Measurements from ENCODE around the gene TNIK. TPM values are rescaled to one million over a fixed set of nuclear protein-coding genes. Genes with fewer than 3 reads are reported as not detected.
"Not testable (repeated sequence)": the region's sequence is repeated elsewhere in the genome, so short reads cannot be mapped to it uniquely, and the experiment has no call there.

TNIK gene
- polyA plus RNA-seq, 4 donors: 15.8 to 20.1 (median 17.4) TPM

DNA sequence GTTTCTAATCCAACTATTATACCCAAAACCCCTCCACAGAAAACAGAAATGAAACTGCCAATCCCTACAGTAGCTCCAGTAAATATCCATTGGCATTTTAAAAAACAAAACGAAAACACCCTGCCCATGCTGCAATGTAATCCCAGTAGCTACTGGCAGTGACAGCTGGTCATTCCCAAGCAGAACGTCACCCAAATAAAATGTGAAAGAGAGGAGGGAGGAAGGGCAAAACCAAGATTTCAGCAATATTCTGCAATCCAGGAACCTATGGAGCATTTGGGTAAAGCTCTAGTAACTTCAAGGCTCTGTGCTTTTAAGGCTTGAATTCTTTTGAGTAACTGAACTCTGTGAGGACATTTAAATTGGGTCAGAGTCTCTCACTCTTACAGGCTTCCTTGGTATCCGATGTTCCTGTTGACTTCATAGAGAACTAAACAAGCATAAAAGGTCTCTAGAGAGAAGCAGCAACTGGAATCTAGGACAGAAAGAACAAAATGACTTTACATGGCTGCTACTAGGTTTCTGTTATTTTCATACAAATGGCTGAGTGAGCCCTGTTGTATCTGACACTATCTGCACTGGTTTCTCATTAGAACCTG is 136.2 kb downstream of the TNIK start:
- DNase-seq (ENCODE audit: low read depth in 4 of 4, low spot score in 2 of 4): no peak

DNA sequence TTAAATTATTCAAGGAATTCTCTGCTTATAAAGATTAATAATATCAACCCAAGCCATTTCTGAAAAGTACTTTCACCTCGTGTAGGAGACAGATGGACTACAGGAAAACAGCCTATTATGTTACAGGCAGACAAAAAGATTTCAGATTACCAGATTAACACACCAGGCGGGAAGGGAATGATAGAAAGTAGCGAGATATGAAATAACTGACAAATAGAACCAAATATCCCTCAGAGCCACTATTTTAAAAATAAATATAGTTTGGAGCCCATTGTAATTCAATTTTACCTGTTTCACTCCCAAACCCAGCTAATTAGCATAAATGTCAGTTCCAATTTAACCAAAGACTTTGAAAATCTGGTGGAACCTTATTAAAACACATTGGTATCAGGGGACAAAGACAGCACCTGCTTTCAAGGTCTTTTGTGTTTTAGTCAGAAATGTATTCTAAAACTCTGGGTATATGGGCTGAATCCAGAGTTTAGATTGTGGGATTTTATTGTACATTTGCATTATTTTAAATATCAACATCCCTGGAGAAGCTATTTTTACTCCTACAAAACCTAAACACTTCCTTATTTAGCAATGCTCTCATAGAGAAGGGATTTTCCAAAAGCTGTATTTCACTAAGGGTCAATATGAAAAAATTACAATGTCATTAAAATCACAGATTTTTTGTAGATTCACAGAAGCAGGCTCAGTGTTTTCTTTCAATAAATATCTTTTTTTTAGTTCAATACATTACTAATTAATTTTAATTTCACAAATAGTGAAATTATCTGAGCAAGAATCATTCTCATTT is 138.4 kb downstream of the TNIK start:
- no peak for DNase-seq (ENCODE audit: low read depth in 4 of 4, low spot score in 2 of 4)

DNA sequence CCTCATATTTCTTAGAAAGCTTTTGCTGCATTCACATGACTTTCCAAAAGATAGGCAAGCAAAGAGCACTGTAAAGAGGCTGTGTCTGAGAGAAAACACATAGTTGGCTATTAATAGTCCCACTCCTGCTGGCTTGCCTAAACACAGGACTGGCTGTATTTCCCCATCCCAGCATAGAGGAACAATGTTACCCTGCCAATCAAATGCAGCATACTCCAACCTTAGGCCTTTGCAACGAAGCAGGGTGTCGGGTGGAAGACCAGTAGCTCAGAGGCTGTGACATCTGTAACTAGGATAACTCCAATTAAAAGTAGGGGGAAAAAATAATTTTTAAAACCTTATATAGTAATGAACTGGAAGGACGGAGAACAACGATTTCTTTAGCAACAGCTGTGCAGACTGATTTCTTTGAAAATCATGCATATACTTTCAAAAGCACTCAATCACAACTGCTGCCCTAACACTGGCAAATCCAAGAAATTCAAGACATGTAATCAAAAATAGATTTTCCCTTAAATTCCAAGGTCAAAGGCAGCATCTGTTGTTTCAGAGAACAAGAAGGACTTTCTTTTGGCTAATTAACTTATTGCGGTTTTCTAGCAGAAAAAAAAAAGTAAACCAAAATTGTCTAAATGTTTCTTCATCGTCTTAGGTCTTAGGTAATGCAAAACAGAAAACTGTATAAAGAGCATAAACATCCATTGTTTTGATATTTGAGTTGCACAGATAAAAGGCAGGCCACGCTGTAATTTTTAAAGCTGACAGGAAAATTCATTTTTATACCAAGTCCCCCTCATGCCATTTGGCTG is 139.3 kb downstream of the TNIK start:
- no peak for DNase-seq (ENCODE audit: low read depth in 4 of 4, low spot score in 2 of 4)

DNA sequence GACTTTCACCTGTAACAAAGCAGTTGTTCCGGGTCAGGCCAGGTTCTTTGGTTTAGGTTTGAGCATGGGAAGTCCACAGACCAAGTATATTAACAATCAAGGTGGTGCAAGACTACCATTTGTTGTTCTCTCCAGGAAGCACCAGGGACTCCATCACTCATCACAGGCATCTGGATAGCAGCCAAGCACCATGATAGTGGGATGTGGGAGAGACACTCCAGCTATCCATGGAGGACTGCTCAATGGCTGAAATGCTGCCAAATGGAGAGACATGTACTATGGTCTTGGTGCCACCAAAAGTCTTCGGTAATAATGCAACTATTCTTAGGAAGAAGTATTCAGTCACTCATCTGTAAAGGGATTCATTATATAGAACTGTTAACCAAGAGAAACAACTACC is 143.0 kb downstream of the TNIK start:
- DNase-seq (ENCODE audit: low read depth in 4 of 4, low spot score in 2 of 4): no peak

DNA sequence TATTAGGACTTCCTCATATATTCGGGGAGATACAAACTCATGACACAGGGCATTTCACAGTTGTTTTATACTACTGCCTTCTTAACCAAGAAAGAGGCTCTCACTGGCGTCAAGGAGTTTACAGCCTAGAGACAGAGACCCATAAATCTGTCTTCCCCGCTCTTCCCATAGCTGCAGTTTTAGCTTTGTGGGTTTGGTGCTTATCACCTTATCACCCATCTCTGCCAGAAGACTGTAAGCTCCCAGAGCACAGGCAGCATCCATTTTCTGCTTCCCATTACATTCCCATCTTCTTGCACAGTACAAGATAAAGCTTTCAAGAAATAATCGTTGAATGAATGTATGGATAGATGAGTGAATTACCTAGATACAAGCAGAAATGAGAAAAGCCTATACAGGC is 144.3 kb downstream of the TNIK start:
- DNase-seq (ENCODE audit: low read depth in 4 of 4, low spot score in 2 of 4): no peak

DNA sequence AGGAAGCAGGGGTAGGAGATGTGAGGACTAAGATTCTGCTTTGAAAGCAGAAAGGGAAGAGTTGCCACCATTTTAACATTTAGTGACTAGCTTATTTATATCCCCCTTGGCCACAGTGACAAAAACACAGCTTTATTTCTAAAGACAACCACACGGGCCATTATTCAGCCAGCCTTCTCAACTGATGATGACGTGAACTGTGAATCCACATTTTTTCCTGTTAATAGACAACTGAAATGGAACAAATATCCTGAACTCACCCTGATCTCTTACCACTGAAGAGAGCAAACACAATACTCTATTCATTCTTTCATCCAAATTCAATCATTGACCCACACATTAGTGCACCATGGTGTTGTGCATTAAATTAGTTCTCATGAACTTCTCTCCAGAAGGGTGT is 145.1 kb downstream of the TNIK start:
- DNase-seq (ENCODE audit: low read depth in 4 of 4, low spot score in 2 of 4): peak in 2 of 4 donors; percentile 8 to 29

DNA sequence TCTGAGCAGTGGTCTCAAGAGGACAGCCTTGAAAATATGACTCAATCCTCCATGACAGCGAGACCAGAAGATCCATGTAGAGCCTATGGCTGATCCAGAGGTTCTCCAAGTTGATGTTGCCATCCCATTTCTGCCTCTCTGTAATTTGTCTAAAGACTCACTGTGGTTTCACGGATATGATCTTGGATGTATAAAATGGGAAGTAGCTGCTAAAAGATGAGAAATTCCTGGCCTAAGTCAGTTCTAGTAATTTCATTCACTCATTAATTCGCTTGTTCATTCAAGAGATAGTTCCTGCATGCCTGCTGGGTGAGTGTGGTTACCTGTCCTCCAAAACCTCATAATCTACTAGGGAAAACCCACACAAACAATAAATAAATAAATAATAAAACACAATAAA is 145.9 kb downstream of the TNIK start:
- no peak for DNase-seq (ENCODE audit: low read depth in 4 of 4, low spot score in 2 of 4)

DNA sequence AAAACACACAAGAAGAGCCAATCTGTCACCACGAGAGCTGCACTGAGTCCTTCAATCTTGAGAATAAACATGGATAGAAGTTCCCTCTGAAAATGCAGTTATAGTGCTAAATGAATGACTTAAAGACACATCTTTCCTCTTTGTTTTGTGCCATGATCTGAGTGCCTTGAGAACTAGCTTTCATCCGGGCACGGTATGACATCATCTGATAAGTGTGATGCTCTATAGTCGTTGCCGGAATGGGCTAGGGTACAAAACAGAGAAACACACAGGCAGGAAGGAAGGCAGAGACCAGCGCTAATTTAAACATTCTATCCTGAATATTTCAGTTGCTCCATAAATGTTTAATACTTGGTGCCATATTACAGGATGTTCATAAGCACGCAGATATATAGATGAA is 146.5 kb downstream of the TNIK start:
- DNase-seq (ENCODE audit: low read depth in 4 of 4, low spot score in 2 of 4): no peak

DNA sequence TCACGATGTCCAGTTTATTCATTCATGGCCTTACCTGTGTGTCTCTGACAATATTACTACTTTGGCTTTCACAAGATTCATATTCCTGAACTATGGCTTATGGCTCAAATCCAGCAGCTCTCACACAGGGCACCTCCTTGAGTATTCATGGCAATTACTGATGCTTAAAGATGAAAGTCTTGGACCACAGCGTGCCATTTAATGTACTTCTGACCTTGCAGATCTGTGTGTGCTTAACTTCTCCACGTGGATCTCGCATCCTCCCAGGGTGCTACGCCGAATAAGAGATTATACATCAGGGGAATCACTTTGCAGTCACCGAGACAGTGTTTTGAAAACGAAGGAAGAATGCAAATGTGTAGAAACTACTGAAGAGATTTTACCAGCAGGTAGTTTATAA is 147.5 kb downstream of the TNIK start:
- no peak for DNase-seq (ENCODE audit: low read depth in 4 of 4, low spot score in 2 of 4)

DNA sequence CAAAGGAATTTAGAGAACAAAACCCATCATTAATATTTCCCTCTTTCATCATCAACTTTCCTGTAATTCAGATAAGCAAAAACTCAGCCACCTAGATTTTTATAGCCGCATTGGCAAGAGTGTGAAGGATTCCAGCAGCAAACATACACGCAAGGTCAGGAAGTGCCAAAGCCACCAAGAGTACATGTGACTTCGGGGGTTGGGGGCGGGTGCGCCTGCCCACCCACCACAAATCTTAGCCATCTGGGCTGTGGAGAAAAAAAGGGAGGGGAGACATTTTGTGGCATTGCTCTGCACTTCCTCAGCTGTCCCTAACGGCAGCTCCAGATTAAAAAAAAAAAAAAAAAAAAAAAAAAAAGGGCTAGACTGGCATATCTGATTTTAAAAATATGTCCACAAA is 148.4 kb downstream of the TNIK start:
- DNase-seq (ENCODE audit: low read depth in 4 of 4, low spot score in 2 of 4): no peak

DNA sequence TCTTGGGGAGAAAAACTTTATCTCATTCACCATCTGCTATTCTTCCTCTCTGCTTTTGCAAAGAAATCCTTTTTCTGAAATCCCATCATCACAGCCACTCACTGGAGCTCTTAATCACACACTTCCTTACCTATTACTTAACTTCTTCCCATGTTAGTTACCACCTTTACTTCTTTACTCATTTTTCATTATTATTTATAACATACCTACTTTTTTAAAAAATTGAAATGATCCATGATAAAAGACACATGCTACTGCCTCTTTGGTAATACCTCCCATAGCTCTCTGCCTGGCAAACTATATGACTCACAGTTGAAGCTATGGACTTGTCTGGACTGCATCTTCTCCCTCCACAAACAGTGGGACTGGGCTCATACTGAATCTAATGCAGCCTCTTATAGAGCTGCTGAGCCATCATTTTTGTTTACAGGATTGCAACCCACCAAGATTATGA is 150.3 kb downstream of the TNIK start:
- no peak for DNase-seq (ENCODE audit: low read depth in 4 of 4, low spot score in 2 of 4)

DNA sequence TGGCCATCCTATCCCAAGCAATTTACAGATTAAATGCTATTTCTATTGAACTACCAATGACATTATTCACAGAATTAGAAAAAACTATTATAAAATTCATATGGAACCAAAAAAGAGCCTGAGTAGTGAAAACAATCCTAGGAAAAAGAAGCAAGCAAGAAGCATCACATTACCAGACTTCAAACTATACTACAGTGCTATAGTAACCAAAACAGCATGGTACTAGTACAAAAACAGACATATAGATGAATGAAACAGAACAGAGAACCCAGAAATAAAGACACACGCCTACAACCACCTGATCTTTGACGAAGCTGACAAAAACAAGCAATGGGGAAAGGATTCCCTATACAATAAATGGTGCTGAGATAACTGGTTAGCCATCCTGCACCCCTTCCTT is 152.2 kb downstream of the TNIK start:
- DNase-seq (ENCODE audit: low read depth in 4 of 4, low spot score in 2 of 4): no peak

DNA sequence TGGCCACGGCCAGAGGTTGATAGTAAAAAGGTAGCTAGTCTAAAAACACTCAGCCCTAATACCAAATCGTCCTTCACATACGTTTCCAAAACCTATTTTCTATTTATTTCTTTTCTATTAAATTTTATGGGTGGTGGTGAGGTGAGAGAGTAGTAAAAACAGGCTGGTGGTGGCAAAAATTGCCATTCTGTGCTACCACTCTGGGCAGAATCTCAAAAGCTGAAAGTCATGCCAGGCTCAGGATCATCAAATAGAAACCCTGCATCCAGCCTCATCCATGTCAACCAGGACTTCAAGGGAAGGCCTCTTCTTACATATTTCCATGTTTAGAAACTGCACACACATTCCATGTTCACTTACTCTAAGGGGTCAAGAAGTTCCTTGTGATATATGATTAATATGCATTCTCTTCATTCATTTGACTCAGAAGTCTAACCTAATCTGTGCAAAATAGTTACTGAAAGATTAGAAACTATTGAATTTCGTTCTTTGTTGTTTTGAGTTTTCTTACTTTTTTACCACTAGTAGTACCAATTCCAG is 153.1 kb downstream of the TNIK start:
- no peak for DNase-seq (ENCODE audit: low read depth in 4 of 4, low spot score in 2 of 4)

DNA sequence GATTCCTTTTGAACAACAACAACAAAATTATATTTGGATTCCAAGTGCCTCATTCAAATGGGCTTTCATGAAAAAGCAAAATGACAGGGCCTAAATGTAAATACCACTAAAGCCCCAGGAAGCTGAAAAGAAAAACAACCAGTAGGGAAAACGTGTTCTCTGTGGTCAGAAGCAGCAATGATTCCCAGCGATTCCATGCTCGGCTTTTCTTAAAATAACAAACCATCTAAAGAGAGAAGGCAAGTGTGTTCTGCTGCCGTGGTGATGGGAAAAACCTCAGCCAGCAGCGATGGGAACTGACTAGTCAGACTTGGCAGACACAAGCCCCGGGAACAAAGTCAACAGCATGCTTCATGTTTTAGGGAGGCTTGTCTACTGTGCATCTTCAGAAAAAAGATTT is 153.6 kb downstream of the TNIK start:
- DNase-seq (ENCODE audit: low read depth in 4 of 4, low spot score in 2 of 4): no peak

DNA sequence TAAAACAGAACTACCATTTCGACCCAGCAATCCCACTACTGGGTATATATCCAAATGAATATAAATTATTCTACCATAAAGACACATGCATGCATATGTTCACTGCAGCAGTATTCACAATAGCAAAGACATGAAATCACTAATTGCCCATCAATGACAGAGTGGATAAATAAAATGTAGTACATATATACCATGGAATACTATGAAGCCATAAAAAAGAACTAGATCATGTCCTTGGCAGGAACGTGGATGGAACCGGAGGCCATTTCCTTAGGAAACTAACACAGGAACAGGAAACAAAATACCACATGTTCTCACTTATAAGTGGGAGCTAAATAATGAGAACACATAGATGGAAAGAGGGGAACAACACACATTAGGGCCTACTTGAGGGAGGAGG is 154.4 kb downstream of the TNIK start:
- DNase-seq (ENCODE audit: low read depth in 4 of 4, low spot score in 2 of 4): not testable (repeated sequence)

DNA sequence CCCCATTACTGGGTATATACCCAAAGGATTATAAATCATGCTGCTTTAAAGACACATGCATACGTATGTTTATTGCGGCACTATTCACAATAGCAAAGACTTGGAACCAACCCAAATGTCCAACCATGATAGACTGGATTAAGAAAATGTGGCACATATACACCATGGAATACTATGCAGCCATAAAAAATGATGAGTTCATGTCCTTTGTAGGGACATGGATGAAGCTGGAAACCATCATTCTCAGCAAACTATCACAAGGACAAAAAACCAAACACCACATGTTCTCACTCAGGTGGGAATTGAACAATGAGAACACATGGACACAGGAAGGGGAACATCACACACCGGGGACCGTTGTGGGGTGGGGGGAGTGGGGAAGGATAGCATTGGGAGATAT is 155.7 kb downstream of the TNIK start:
- not testable (repeated sequence) for DNase-seq (ENCODE audit: low read depth in 4 of 4, low spot score in 2 of 4)

DNA sequence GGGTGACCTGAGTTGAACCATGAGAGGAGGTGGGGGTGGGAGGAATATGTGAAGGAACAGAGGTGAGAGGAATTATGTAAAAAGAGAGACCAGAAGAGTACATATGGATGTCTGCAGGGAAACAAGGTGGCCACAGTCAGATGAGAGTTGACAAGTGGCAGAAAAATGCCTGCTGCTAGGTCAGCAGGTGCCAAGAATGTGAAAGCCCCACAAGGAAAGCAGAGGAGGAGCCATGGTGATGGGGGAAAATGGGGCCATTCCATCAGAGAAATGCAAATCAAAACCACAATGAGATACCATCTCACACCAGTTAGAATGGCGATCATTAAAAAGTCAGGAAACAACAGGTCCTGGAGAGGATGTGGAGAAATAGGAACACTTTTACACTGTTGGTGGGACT is 156.2 kb downstream of the TNIK start:
- not testable (repeated sequence) for DNase-seq (ENCODE audit: low read depth in 4 of 4, low spot score in 2 of 4)

DNA sequence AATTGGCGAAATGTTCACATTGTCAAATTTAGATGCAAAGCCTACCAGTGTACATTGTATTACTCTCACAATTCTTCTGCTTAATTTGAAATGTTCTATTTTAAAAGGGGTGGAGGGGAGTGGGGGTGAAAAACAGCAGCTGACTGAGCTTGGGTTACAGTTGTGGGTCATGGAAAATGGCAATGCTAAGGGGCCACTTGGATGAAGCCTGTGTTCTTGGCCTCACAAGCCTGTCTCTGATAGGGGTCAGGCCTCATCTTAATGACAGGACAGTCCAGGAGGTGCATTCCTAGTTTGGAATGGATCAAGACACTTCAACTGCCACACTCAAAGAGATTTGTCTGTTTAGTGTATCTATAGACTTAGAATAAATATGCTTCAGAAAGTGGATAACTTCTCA is 158.2 kb downstream of the TNIK start:
- no peak for DNase-seq (ENCODE audit: low read depth in 4 of 4, low spot score in 2 of 4)

DNA sequence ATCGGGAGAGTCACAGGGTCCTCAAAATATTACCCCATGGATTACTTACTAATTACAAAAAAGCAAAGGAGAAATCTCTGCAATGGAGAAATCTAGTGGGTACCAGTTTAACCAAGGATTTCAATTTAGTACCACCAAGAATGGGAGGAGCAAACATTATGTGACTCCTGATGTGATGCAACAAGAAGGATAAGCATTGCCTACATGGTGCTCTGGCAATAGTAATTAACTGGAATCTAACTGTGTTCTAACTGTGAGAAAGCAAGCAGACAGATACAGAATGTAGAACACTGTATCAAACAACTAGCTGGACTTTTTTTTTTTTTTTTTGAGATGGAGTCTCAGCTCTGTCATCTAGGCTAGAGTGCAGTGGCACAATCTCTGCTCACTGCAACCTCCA is 159.2 kb downstream of the TNIK start:
- no peak for DNase-seq (ENCODE audit: low read depth in 4 of 4, low spot score in 2 of 4)

DNA sequence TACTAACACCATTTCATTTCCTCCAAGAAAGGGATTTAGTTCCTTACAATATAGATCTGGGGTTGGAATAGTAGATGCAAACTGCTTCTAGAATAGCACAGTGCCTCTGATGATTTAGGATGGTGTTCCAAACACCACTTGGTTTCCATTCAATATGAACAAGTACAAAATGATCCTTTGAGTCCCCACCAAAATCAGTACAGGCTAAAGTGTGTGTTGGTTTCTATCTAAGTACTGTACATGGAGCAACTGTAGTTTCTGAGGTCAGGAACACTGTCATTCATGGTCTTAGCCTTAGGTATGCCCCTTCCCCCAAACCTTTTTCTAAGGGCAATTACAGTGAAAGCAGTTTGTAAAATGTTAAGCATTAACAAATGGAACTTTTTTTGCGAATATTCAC is 162.3 kb downstream of the TNIK start:
- DNase-seq (ENCODE audit: low read depth in 4 of 4, low spot score in 2 of 4): no peak

DNA sequence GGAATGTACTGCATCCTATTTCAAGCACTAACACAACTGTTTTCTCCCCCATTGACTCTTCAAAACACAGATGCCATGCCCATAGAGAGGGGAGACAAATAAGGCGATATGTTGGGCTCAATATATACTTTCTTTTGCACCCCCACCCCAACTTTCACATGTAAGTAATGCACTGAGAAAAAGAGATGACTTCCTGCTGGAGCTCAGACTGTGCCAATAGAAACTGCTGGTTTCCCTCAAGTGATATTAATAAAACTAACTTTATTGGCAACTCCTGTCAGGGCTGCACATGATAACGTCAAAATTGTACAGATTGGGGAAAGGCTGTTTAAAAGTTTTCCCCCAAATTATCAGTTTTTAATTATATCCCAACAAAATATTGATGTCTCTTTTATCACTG is 163.0 kb downstream of the TNIK start:
- no peak for DNase-seq (ENCODE audit: low read depth in 4 of 4, low spot score in 2 of 4)
